Measurements from ENCODE around the gene MEIS2.
"Not testable (repeated sequence)": the region's sequence is repeated elsewhere in the genome, so short reads cannot be mapped to it uniquely, and the experiment has no call there.

Gene MEIS2

GRCh38 chr15:37004373-37004869, 95.9 kb downstream of the MEIS2 start:
- DNase-seq = no peak

GRCh38 chr15:37002041-37002672, 98.2 kb downstream of the MEIS2 start:
- DNase-seq = no peak

GRCh38 chr15:37001417-37001816, 98.9 kb downstream of the MEIS2 start:
- DNase-seq = no peak

- no peak for DNase-seq
These were observed 100.6 kb downstream of the MEIS2 start for GRCh38 chr15:36999778-37000177.

GRCh38 chr15:36996538-36997181, 103.7 kb downstream of the MEIS2 start:
- DNase-seq = no peak

GRCh38 chr15:36996121-36996520, 104.2 kb downstream of the MEIS2 start:
- no peak for DNase-seq

GRCh38 chr15:36994790-36995189, 105.6 kb downstream of the MEIS2 start:
- no peak for DNase-seq

GRCh38 chr15:36992454-36992853, 107.9 kb downstream of the MEIS2 start:
- DNase-seq = no peak

GRCh38 chr15:36988947-36989346, 111.4 kb downstream of the MEIS2 start:
- DNase-seq = no peak

GRCh38 chr15:36982430-36982829, 117.9 kb downstream of the MEIS2 start:
- DNase-seq = no peak

GRCh38 chr15:36980281-36980680, 120.1 kb downstream of the MEIS2 start:
- not testable (repeated sequence) for DNase-seq

GRCh38 chr15:36978625-36979024, 121.7 kb downstream of the MEIS2 start:
- DNase-seq = no peak

GRCh38 chr15:36978126-36978525, 122.2 kb downstream of the MEIS2 start:
- no peak for DNase-seq

GRCh38 chr15:36977659-36978058, 122.7 kb downstream of the MEIS2 start:
- no peak for DNase-seq

GRCh38 chr15:36972704-36973103, 127.6 kb downstream of the MEIS2 start:
- DNase-seq = no peak

GRCh38 chr15:36970522-36970921, 129.8 kb downstream of the MEIS2 start:
- no peak for DNase-seq

- DNase-seq = no peak
These were observed 132.4 kb downstream of the MEIS2 start for GRCh38 chr15:36967929-36968328.

GRCh38 chr15:36966708-36967107, 133.6 kb downstream of the MEIS2 start:
- no peak for DNase-seq

- DNase-seq = no peak
These were observed 134.6 kb downstream of the MEIS2 start for GRCh38 chr15:36965570-36966342.

GRCh38 chr15:36964626-36965025, 135.7 kb downstream of the MEIS2 start:
- no peak for DNase-seq

- DNase-seq = no peak
These were observed 138.4 kb downstream of the MEIS2 start for GRCh38 chr15:36961956-36962355.

- no peak for DNase-seq
These were observed 139.5 kb downstream of the MEIS2 start for GRCh38 chr15:36960947-36961227.

- no peak for DNase-seq
These were observed 140.0 kb downstream of the MEIS2 start for GRCh38 chr15:36960179-36960946.

Data from activated CD4-positive, alpha-beta T cell treated with anti-CD3 and anti-CD28 coated beads, Interleukin-2, amount 50 U/mL, for 48 hours (primary cell).